ENCODE results near the gene EVC2.

DNA sequence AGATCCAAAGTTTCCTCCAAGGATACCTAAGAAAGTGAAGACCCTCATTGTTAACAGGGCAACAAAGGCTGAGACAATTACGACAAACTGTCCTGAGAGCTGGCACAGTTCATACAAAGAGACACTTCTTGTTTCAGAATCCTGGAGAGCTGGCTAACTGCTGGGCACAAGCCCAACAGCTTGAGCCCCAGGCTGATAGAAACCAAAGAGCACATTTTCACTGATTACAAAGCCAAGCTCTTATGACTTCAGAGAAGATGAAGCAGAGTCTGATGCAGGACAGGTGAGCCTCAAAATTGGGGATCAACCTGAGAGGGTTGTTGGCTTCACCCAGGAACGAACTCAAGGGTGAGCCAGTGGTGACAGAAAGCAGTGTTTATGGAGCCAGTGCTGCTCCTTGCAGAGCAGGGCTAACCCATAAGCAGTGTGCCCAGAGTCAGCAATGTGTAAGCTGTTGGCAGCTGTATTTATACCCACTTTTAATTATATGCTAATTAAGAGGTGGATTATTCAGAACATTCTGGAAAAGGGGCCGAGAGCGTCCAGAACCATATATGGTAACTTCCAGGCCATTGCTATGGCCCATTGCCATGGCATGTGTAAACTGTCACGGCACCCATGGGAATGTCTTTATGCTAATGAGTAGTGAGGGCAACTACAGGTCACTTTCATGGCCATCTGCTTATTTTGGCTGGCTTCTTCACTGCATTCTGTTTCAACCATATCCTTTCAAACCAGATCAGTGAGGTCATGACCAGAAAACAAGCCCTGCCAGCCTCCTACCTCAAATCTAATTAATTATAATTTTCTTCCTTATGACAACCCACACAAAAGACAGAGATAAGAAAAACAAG is 183.7 kb downstream of the EVC2 start:
- no peak for TF ChIP-seq CTCF (conservative IDR thresholded peaks at IDR 0.05; ENCODE audit: low read length)
- TF ChIP-seq EZH2phosphoT487 (IDR thresholded peaks at IDR 0.05; ENCODE audit: borderline replicate concordance), result no peak
